ENCODE measurements around the gene ARL6. TPM values are rescaled to one million over a fixed set of nuclear protein-coding genes. Genes with fewer than 3 reads are reported as not detected.
A peak's percentile ranks its signal among the peaks of the same experiment; 100 is the strongest.

Gene ARL6
- 5.1 TPM for polyA plus RNA-seq (2013, experiment 1 of 2)
- 5.0 TPM for polyA plus RNA-seq (2013, experiment 2 of 2)

- Histone ChIP-seq H3K4me1 (ENCODE audit: insufficient read depth, low read length) (peaks cover 17% of the 10 kb centered on the region), H3K27me3 (ENCODE audit: insufficient read depth, low read length) (no peaks in the 10 kb centered on the region)
- WGBS = under 1% methylated on average over 46 of the region's 46 CpGs
These were observed at the start of gene ARL6 for GRCh38 chr3:97764407-97765238. Gene ARL6 (plus strand): TSS chr3:97764758. CDS start chr3:97768108, 3,350 bp downstream.

GRCh38 chr3:97719156-97719821 is 45.3 kb upstream of the ARL6 start:
- H3K27me3 ChIP-seq (ENCODE audit: insufficient read depth, low read length) = no peaks in the 10 kb centered on the region
- no peak overlapping the region for H3K4me3 ChIP-seq (ENCODE audit: low read length)

More at GRCh38 chr3:97764407-97765238, at the start of gene ARL6:
- no peaks in the 10 kb centered on the region for H3K9me3 ChIP-seq (ENCODE audit: insufficient read depth, low read depth, low read length)
- peak within 1 kb of the TSS; percentile 62; the same call in 1 of the 2 replicates for H3K27ac ChIP-seq (ENCODE audit: low read depth, low read length)
- peak within 1 kb of the TSS; percentile 63 for H3K9ac ChIP-seq (ENCODE audit: low read depth, low read length)
- peaks cover 14% of the 10 kb centered on the region for H3K36me3 ChIP-seq (ENCODE audit: insufficient read depth, low read length)
- H3K4me3 ChIP-seq (ENCODE audit: low read length) = peak within 1 kb of the TSS; percentile 93

DNA sequence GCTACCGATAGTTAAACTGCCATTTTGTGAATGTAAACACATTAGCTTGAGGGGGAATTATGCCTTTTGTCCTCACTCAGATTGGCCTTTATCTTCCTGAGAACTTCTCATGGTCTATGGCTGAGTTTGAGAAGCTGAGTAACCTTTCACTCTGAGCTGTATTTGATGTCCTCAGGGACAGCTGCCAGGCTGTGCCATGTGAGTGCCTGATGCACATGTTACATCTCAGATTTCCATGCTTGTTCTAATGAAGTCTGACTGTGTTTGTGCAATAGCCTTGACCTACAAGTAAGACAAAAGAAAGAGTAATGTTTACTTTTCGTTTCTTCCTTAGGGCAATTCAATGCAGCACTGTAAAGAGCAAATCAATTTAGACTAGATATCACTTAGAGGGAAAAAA is 44.1 kb upstream of the ARL6 start:
- H3K4me1 ChIP-seq (ENCODE audit: insufficient read depth, low read length) = peaks cover 5% of the 10 kb centered on the region; the same call in 1 of the 2 replicates
- no peak overlapping the region for H3K9ac ChIP-seq (ENCODE audit: low read depth, low read length)
- H3K9me3 ChIP-seq (ENCODE audit: insufficient read depth, low read depth, low read length) = no peaks in the 10 kb centered on the region
- no peak overlapping the region for H3K27ac ChIP-seq (ENCODE audit: low read depth, low read length)
- H3K27me3 ChIP-seq (ENCODE audit: insufficient read depth, low read length) = no peaks in the 10 kb centered on the region
- H3K36me3 ChIP-seq (ENCODE audit: insufficient read depth, low read length) = no peaks in the 10 kb centered on the region
- WGBS = 91% methylated on average over 2 of the region's 2 CpGs
- H3K4me3 ChIP-seq (ENCODE audit: low read length) = no peak overlapping the region

More at GRCh38 chr3:97719156-97719821, 45.3 kb upstream of the ARL6 start:
- no peaks in the 10 kb centered on the region for H3K9me3 ChIP-seq (ENCODE audit: insufficient read depth, low read depth, low read length)
- no peaks in the 10 kb centered on the region for H3K36me3 ChIP-seq (ENCODE audit: insufficient read depth, low read length)
- no peak overlapping the region for H3K9ac ChIP-seq (ENCODE audit: low read depth, low read length)
- WGBS = under 1% methylated on average over 6 of the region's 7 CpGs
- H3K27ac ChIP-seq (ENCODE audit: low read depth, low read length) = no peak overlapping the region
- peaks cover 5% of the 10 kb centered on the region; the same call in 1 of the 2 replicates for H3K4me1 ChIP-seq (ENCODE audit: insufficient read depth, low read length)

- 94% methylated on average over 2 of the region's 2 CpGs for WGBS
These were observed 43.1 kb upstream of the ARL6 start for GRCh38 chr3:97721446-97721845.

DNA sequence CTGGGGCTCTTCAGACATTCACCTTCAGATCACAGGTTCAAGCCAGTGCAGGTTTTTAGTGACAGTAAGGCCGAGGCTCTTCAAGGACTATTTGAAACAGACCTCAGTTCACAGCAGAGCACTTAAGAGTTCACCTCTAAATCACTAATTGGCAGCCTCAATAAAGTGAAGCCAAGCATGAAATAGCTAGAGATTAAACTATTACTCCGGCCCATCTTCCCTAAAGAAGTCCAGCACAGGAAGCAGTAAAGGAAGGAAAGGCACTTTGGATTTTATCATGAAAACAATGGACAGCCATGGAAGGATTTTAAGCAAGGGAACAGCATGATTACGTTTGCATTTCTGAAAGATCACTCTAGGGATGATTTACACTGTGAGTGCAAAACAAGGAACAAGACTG is 27.6 kb upstream of the ARL6 start:
- H3K9me3 ChIP-seq (ENCODE audit: insufficient read depth, low read depth, low read length) = no peaks in the 10 kb centered on the region
- no peaks in the 10 kb centered on the region for H3K36me3 ChIP-seq (ENCODE audit: insufficient read depth, low read length)
- no peak overlapping the region for H3K4me3 ChIP-seq (ENCODE audit: low read length)
- peaks cover 3% of the 10 kb centered on the region; the same call in 1 of the 2 replicates for H3K4me1 ChIP-seq (ENCODE audit: insufficient read depth, low read length)
- H3K27ac ChIP-seq (ENCODE audit: low read depth, low read length) = no peak overlapping the region
- H3K9ac ChIP-seq (ENCODE audit: low read depth, low read length) = no peak overlapping the region
- WGBS = 57% methylated on average over 3 of the region's 3 CpGs
- no peaks in the 10 kb centered on the region for H3K27me3 ChIP-seq (ENCODE audit: insufficient read depth, low read length)

More at GRCh38 chr3:97721446-97721845, 43.1 kb upstream of the ARL6 start:
- Histone ChIP-seq H3K4me1 (ENCODE audit: insufficient read depth, low read length) (peaks cover 5% of the 10 kb centered on the region; the same call in 1 of the 2 replicates), H3K36me3 (ENCODE audit: insufficient read depth, low read length) (no peaks in the 10 kb centered on the region), H3K4me3 (ENCODE audit: low read length) (no peak overlapping the region), H3K27me3 (ENCODE audit: insufficient read depth, low read length) (no peaks in the 10 kb centered on the region), H3K9me3 (ENCODE audit: insufficient read depth, low read depth, low read length) (no peaks in the 10 kb centered on the region), H3K9ac (ENCODE audit: low read depth, low read length) (no peak overlapping the region), H3K27ac (ENCODE audit: low read depth, low read length) (no peak overlapping the region)

- no peak overlapping the region for H3K27ac ChIP-seq (ENCODE audit: low read depth, low read length)
- no peak overlapping the region for H3K4me3 ChIP-seq (ENCODE audit: low read length)
- no peak overlapping the region for H3K9ac ChIP-seq (ENCODE audit: low read depth, low read length)
- H3K4me1 ChIP-seq (ENCODE audit: insufficient read depth, low read length) = peaks cover 3% of the 10 kb centered on the region; the same call in 1 of the 2 replicates
- WGBS = 92% methylated on average over 1 of the region's 1 CpG
- H3K9me3 ChIP-seq (ENCODE audit: insufficient read depth, low read depth, low read length) = no peaks in the 10 kb centered on the region
- no peaks in the 10 kb centered on the region for H3K36me3 ChIP-seq (ENCODE audit: insufficient read depth, low read length)
- no peaks in the 10 kb centered on the region for H3K27me3 ChIP-seq (ENCODE audit: insufficient read depth, low read length)
These were observed 25.8 kb upstream of the ARL6 start for GRCh38 chr3:97738761-97739160.

- H3K9ac ChIP-seq (ENCODE audit: low read depth, low read length) = no peak overlapping the region
- no peaks in the 10 kb centered on the region for H3K27me3 ChIP-seq (ENCODE audit: insufficient read depth, low read length)
- H3K4me1 ChIP-seq (ENCODE audit: insufficient read depth, low read length) = peaks cover 2% of the 10 kb centered on the region; the same call in 1 of the 2 replicates
- H3K9me3 ChIP-seq (ENCODE audit: insufficient read depth, low read depth, low read length) = no peaks in the 10 kb centered on the region
- no peak overlapping the region for H3K27ac ChIP-seq (ENCODE audit: low read depth, low read length)
- no peaks in the 10 kb centered on the region for H3K36me3 ChIP-seq (ENCODE audit: insufficient read depth, low read length)
- 91% methylated on average over 2 of the region's 3 CpGs for WGBS
- no peak overlapping the region for H3K4me3 ChIP-seq (ENCODE audit: low read length)
These were observed 22.5 kb upstream of the ARL6 start for GRCh38 chr3:97742036-97742435.

- no peaks in the 10 kb centered on the region for H3K9me3 ChIP-seq (ENCODE audit: insufficient read depth, low read depth, low read length)
- no peaks in the 10 kb centered on the region for H3K27me3 ChIP-seq (ENCODE audit: insufficient read depth, low read length)
- no peak overlapping the region for H3K4me3 ChIP-seq (ENCODE audit: low read length)
- no peak overlapping the region for H3K9ac ChIP-seq (ENCODE audit: low read depth, low read length)
- H3K36me3 ChIP-seq (ENCODE audit: insufficient read depth, low read length) = no peaks in the 10 kb centered on the region
- no peak overlapping the region for H3K27ac ChIP-seq (ENCODE audit: low read depth, low read length)
- peaks cover 13% of the 10 kb centered on the region for H3K4me1 ChIP-seq (ENCODE audit: insufficient read depth, low read length)
- WGBS = 84% methylated on average over 3 of the region's 3 CpGs
These were observed 20.3 kb upstream of the ARL6 start for GRCh38 chr3:97744289-97744688.

- Histone ChIP-seq H3K4me1 (ENCODE audit: insufficient read depth, low read length) (peaks cover 17% of the 10 kb centered on the region), H3K27me3 (ENCODE audit: insufficient read depth, low read length) (no peaks in the 10 kb centered on the region)
- 24% methylated on average over 18 of the region's 22 CpGs for WGBS
These were observed 762 bp upstream of the ARL6 start for GRCh38 chr3:97763586-97764406.

GRCh38 chr3:97765336-97765735 is 778 bp downstream of the ARL6 start:
- Histone ChIP-seq H3K9ac (ENCODE audit: low read depth, low read length) (no peak overlapping the region), H3K36me3 (ENCODE audit: insufficient read depth, low read length) (peaks cover 21% of the 10 kb centered on the region), H3K4me3 (ENCODE audit: low read length) (peak overlapping the region; percentile 93), H3K27ac (ENCODE audit: low read depth, low read length) (no peak overlapping the region), H3K27me3 (ENCODE audit: insufficient read depth, low read length) (no peaks in the 10 kb centered on the region), H3K9me3 (ENCODE audit: insufficient read depth, low read depth, low read length) (no peaks in the 10 kb centered on the region), H3K4me1 (ENCODE audit: insufficient read depth, low read length) (peaks cover 17% of the 10 kb centered on the region)
- 46% methylated on average over 2 of the region's 2 CpGs for WGBS

More at GRCh38 chr3:97763586-97764406, 762 bp upstream of the ARL6 start:
- Histone ChIP-seq H3K9ac (ENCODE audit: low read depth, low read length) (peak overlapping the region; percentile 63), H3K36me3 (ENCODE audit: insufficient read depth, low read length) (peaks cover 5% of the 10 kb centered on the region), H3K4me3 (ENCODE audit: low read length) (peak overlapping the region; percentile 93), H3K27ac (ENCODE audit: low read depth, low read length) (peak overlapping the region; percentile 62; the same call in 1 of the 2 replicates), H3K9me3 (ENCODE audit: insufficient read depth, low read depth, low read length) (no peaks in the 10 kb centered on the region)

All from HUES64 (cell line).